HL-60 (cell line): ENCODE results near the gene SLC8B1.
"Not testable (repeated sequence)": the region's sequence is repeated elsewhere in the genome, so short reads cannot be mapped to it uniquely, and the experiment has no call there.

Experiments
- GABPA ChIP-seq: IDR thresholded peaks from 2 replicates; pipeline ENCODE4 v1.6.1; 2012; ENCODE audit warnings: low read depth
- POLR2AphosphoS5 ChIP-seq: IDR thresholded peaks from 2 replicates; pipeline ENCODE4 v1.6.1; 2012; ENCODE audit warnings: low read depth
- TF ChIP-seq, protein P1 (sequence below): IDR thresholded peaks from one replicate; pipeline ENCODE4 v1.5.1; 2011; ENCODE audit warnings: low read length, control low read depth, inconsistent platforms; ENCODE audit not compliant: insufficient read depth

DNA sequence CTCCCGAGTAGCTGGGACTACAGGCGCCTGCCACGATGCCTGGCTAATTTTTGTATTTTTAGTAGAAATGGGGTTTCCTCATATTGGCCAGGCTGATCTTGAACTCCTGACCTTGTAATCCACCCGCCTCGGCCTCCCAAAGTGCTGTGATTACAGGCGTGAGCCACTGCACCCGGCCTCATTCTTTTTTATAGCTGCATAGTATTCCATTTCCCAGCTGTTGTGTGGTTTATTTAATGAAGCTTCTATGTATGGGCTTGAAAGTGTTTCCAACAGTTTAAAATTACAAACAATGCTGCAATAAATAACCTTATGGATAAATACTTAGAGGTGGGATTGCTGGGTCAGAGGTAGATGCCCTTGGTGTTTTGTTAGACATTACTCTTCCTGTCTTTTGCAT, 19.3 kb upstream of the SLC8B1 start:
- TF ChIP-seq, protein P1, sequence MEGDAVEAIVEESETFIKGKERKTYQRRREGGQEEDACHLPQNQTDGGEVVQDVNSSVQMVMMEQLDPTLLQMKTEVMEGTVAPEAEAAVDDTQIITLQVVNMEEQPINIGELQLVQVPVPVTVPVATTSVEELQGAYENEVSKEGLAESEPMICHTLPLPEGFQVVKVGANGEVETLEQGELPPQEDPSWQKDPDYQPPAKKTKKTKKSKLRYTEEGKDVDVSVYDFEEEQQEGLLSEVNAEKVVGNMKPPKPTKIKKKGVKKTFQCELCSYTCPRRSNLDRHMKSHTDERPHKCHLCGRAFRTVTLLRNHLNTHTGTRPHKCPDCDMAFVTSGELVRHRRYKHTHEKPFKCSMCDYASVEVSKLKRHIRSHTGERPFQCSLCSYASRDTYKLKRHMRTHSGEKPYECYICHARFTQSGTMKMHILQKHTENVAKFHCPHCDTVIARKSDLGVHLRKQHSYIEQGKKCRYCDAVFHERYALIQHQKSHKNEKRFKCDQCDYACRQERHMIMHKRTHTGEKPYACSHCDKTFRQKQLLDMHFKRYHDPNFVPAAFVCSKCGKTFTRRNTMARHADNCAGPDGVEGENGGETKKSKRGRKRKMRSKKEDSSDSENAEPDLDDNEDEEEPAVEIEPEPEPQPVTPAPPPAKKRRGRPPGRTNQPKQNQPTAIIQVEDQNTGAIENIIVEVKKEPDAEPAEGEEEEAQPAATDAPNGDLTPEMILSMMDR = not testable (repeated sequence)
- not testable (repeated sequence) for TF ChIP-seq POLR2AphosphoS5, GABPA
